NCI-H69 (cell line): ENCODE results near the gene SLC45A3.

ENCODE experiments used
- DNase-seq: peaks from one replicate; lab custom pipeline; 2025; lab: John Stamatoyannopoulos, UW

SLC45A3 gene

DNA sequence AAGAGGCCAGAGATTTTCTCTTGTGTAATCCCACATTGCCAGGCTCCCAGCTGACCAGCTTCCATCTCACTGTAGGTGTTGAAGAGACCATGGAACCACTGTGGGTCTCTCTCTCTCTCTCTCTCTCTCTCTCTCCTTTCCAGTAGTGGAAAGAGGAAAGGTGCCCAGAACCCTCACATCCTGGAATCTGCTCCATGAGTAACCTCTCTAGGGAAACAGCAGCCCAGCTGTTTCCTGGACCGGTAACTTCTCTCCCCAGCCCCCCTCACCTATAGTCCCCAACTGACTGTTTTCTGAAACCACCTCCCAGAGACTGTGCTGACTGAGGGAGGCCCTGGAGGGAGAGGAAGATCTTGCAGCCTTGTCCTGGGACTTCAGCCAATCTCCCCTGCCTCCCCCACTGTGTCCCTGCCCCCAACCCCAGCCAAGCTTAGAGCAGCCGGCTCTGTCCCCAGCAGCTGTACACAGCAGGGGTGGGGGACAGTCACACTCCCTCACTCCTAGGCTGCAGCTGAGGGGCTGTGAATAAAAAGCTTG lies 20.6 kb upstream of the SLC45A3 start:
- peak; percentile 70 for DNase-seq

DNA sequence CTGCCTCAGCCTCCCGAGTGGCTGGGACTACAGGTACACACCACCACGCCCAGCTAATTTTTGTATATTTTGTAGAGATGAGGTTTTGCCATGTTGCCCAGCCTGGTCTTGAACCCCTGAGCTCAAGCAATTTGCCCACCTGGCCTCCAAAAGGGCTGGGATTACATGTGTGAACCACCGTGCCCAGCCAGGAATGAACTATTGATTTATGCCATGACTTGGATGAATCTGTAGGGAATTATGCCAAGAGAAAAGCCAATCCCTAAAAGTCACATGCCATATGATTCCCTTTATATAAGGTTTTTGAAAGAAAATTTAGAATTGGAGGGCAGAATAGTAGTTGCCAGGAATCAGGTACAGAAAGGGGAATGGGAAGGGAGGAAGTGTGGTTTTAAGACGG lies 19.1 kb upstream of the SLC45A3 start:
- no peak for DNase-seq

DNA sequence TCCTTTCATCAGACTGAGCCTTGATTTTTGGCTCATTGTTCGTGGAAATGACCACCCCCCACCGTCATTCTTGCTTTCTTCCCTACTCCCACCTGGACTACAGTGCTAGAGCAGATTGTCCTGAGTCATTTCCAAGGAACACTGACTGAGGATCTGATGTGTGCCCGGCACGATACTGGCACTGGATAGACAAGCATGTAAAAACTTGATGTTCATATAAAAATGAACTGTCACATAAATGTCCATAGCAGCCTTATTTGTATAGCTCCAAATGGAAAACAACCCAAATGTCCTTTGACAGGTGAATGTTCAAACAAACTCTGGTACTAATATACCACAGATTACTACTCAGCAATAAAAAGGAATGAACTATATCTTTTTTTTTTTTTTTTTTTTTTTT lies 18.6 kb upstream of the SLC45A3 start:
- DNase-seq = no peak

DNA sequence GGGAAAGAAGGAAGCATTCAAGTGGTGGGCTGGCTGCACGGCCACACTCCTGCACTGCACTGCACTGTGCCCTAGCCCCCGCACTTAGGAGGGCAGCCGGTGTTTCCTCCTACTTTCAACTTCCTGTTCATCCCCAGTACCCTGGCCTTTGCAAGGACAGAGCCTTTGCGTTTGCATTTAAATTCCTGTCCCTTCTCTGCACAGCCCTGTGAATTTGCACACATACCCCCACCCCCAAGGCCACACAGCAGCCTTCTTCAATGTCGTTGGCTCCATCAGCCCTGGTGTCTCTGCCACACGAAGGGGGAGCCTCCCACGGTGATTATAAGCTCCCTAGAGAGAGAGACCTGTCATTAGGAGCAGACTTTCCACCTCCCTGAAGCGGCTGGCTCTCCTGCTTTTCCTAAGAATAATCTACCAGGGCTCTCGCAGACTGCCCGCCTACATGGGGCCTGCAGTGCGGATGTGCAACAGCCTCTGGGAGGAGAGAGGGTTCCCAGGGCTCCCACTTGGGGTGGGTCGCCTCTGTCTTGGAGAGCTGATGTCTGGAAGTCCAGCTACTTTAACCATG lies 13.2 kb upstream of the SLC45A3 start:
- peak; percentile 76 for DNase-seq

DNA sequence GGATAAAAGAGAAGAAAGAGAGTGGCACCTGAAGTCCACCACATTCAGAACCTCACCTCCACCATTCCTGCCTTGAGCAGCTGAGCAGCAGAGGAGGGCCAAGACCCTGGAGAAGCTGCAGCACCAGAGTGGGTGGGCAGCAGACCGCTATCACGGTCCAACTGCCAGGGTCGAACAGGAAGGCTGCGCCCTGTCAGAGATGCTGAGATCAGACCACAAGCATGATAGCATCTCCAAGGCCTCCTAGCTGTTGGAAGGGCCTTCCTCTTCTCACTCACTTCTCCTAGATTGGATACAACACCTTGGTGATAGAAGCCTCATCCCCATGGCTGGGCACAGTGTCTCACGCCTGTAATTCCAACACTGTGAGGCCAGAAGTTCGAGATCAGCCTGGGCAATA lies 12.1 kb upstream of the SLC45A3 start:
- DNase-seq = no peak

DNA sequence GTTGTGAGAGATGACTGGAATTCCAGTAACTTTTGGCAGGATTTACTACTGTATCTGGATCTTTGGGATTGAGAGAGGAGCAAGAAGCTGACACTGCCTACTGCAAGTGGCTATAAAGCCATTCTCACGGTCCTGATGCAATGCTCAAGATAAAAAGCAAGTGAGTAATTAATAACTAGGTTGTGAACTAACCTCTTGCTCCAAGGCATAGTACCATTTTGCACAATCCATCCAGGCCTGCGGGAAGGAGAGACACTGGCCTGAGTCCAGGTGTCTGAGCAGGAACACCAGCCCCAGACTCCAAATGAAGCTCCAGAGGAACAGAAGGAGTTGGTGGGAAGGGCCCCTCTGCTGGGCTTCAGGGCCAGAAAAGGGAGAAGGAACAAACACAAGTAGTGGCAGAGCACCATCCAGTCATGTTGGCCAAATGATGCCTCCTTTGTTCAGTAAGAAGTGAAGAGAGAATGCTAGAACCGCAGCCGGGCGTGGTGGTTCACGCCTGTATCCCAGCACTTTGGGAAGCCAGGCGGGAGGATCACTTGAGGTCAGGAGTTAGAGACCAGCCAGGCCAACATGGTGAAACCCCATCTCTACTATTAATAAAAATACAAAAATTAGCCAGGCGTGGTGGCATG lies 9.9 kb upstream of the SLC45A3 start:
- no peak for DNase-seq

DNA sequence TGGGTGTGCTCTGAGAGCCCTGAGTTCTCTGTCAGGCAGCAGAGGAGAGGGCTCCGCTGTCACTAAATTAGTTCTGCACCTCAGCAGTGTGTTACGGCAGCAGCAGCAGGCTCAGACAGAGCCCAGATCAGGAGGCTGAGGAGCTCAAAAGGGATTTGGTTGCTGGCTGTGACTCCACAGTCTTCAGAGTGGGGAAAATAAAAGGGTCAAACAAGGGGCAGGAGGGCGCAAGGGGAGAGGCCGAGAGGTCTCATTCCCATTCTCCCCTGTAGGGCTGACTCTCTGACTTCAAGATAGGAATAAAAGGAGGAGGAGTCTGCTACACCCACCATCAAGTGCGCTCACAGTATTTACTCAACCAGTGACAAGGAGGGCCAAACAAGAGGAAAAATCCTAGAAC lies 9.2 kb upstream of the SLC45A3 start:
- DNase-seq = no peak

DNA sequence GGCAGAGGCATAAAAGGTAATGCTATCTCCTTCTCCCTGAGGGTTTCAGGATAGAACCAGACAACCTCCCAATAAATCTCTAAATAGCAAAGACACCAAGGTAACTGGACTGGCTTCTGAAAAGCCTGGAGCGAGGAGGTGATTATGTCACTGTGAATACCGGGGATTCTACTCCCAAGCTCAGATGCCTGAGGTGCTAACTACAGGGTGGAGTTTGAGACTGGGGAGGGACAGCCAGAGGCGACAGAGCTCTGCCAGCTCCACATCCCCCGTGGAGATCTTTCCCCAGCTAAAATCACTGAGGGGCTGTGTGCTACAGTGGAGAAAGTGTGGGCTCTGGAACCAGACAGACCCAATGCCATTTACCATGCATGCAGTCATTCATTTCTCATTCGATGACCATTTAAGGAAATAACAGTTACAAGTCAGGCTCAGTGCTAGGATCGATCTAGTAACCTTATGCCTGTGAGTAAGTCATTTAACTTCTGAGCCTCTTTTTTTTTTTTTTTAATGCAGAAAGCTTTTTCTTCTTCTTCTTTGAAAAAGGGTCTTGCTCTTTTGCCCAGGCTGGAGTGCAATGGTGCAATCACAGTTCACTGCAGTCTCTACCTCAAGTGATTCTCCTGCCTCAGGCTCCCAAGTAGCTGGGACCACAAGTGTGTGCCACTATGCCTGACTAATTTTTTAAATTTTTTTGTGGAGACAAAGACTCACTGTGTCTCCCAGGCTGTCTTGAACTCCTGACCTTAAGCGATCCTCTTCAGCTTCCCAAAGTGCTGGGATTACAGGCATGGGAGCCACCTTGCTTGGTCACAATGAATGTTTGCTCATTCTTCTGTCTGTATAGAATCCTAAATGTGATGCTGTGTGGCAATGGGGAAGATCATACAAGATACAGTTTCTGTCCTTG lies 8.1 kb upstream of the SLC45A3 start:
- DNase-seq = no peak

DNA sequence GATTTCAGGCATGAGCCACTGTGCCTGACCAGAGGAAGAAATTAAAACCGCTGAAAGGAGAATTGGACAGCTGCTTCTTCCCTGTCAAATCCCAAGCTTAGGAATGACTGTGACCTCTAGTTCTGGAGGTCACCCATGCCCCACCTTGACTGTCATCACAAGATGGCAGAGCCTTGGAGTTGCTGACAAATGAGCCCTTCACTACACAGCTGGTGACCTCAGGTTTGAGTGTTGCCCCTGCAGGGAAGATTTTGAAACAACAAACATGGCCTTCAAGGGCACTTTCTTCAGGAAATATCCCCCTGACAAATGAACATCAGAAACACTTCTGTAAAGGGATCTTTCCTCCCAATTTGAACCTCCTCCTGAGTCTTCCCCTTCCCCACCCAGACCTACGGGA lies 6.9 kb upstream of the SLC45A3 start:
- DNase-seq = no peak

DNA sequence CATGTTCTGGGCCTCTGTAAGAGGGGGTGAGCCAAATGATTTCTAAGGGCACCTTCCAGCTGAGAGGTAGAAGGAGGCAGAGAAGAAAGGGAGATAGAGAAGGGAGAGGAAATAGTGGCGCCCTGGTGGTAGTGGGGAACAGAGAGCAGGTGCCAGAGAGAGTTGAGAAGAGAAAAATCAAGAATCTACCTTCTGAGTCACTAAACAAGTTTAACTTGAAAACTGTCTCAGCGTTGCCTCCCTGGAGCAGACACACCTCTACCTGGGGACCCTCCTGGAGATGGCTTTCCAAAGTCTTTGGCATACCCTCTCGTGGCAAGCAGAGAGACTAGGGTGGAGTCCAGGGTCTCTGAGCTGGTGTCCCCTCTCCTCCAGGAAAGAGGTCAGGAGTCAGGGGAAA lies 1.1 kb upstream of the SLC45A3 start:
- DNase-seq = no peak

DNA sequence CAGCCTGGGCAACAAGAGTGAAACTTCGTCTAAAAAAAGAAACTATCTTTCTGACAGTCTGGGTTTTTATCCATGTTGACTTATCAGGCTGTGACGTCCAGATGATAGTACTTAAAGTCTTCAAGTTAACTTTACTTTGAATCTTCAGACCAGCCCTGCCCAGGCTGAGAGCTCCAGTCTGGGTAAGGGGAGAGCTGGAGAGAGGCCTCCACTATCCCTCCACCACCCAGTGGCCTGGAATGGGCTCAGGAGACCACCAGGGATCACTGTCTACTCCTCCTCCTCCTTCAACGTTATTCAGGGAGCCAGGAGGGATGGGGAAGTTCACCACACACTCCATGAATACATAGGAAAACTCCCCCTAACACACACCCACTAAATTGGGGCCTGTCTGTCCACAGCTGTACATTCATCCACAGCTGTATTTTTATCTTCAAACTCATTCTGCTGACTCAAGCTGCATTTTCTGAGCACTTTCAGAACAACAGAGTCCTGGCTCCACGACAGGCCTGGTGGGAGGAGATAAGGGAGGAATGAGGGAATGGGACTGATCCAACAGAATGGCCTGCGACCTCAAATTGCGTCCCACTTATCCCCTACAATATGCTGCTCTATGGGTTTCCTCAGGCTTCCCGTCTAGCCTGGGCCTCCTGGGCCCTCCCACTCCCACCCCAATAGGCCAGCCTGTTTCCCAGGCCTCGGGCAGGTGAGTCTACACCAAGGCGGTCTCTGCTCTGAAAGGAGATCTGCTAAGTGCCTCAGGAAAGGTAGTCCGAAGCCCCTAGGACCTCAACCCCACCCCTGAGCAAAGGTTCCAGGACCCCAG lies 1.8 kb downstream of the SLC45A3 start:
- no peak for DNase-seq

DNA sequence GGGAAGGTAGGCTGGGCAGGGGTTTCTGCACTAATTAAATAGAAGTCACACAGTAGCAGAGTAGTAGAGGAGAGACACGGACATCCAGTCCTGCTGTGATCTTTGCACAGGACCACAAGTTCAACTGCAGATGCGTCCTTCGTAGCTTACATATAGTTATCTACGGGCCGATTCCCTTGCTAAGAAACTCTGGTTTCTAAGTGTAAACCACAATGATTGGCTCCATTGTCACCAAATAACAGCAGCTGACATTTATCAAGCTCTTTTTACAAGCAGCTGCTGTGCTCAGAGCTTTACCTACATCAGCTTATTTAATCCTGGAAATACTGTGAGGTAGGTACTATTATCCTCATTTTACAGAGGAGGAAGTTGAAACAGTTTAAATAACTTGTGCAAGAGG lies 3.1 kb downstream of the SLC45A3 start:
- no peak for DNase-seq

DNA sequence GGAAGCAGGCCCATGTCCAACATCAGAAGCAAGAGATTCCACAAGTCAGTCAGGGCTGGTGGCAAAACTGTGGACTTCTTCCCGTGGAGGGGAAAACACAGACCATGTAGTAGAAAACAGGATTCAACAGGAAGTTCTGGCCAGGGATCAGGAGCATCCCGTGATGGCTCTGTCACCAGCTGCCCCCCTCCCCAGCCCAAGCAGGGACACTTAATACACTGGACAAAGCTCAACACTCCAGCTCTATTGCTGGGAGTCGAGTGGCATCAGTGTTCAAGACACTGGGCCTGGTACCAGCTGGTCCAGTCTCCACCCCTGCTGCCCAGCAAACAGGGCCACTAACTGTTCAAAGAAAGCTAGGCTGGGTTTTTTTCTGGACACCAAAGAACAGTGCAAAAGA lies 3.7 kb downstream of the SLC45A3 start:
- no peak for DNase-seq

DNA sequence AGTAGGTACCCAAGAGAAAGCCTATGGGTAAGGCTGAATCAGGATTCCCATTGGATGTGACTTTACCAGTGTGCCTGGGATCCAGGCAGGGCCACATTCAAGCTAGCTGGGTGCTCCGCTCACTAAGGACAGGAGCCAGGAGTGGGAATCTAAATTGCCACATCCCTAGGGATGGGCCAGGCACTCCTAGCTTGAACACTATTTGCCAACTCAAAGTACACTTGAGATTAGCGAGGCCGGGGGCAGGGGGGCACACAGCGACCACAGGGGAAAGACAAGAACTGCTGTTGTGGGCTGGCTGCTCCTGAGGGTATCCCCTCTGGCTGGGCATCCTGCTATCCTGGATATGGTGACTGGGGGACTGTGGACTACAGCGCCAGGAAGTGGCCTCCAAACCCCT lies 4.3 kb downstream of the SLC45A3 start:
- DNase-seq = no peak

DNA sequence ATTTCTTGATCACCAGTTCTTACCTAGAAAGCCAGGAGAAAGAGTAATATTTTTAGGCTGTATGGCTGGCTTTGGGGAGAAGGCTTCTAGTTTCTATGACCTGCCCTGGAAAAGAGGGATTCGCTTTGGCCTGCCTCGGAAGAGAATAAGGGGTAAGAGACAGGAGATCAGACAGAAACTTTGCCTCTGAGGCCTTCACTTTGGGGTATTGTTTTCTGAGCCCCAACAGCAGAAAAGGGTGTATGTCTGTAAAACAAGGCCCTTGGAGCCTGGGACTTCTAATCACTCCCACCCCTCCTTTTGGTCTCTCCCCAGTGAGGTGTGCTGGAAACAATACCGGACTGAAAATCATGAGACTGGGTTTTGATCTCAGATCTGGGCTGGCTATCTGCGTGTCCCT lies 5.1 kb downstream of the SLC45A3 start:
- no peak for DNase-seq

DNA sequence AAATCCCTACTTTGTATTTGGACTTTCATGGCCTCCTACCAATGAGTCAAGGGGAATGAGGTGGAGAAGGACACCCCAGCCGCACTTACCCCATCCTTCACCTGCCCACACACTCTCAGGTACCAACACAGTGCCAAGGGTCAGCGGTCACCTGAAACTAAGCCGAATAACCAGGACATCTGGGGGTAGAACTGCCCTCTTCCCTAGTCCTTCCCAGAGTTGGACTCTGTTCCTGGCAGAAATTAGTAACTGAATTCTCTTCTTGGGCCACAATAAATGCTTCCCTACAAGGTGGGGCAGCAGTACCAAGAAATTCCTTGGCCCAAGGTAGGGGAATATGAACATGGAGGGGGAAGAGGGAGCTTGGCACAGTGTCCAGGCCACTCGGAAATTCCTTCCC lies 7.3 kb downstream of the SLC45A3 start:
- DNase-seq = no peak

DNA sequence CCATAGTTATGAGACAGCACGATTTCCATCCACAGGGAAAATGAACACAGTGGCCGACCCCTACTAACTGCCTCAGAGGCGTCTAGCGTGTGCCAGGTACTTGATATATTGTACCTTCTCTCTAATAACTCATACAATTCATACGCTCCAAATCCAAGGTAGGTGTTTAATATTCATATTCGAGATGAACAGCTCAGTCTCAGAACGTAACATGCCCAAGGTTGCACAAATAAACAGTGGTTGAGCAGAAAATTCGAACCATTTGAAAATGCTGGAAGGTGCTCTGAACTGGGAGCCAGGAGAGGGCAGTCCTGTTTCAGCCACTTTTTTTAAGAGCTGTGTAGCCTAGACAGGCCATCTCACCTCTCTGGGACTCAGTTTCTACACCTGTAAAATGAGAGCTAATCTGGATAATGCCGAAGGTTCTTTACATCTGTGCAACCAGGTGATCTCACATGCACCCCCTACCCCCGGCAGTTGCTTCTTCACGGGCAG lies 7.9 kb downstream of the SLC45A3 start:
- no peak for DNase-seq

DNA sequence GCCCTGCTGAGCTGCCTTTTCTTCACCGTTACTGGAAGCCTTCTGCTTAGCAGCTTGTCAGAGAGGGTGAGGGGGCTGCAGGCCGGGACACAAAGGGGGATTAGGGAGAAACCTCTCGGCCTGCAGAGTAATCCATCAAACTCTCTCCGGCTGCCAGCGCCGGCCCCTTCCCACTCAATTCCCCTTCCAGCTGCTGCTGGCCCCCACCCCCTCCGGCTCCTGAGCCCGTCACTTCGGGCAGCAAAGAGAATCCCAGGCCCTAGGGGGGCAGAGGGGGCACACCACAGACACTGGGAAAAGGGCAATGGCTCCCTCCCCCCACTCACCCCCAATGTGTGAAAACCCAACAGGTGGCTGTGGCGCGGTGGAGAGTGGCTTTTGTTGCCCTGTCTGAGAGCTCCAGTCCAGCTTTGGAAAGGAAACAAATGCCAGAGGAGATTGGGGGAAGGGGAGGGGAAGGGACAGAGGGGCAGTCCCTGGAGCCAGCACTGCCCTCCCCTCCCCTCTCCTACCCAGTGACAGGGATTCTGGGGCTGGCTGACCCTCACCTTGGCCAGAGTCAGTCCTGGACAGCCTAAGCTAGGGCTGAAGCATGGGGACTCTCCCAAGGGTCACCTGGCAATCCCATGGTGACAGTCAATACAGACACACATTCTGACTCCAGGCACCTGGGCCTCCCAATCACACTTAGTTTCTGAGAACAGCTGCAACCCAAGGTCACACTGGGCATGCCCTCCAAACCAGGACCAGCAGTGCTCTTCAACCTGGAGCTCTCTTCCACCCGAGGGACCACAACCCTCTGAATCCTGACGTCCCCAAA lies 9.5 kb downstream of the SLC45A3 start:
- no peak for DNase-seq

DNA sequence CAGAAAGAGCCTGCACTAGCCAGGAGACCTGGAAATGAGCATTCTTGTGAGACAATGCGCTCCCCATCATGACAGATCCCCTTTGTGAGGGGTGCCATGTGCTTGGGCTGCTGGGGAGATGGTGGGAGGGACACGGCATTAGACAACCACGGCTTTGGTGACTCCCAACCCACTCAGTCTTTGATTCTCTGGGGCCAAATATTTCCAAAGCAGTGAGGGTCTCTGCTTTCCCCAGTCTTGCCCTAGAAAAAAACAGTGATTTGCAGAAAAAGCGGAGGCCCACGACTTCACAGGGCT lies 10.2 kb downstream of the SLC45A3 start:
- no peak for DNase-seq

DNA sequence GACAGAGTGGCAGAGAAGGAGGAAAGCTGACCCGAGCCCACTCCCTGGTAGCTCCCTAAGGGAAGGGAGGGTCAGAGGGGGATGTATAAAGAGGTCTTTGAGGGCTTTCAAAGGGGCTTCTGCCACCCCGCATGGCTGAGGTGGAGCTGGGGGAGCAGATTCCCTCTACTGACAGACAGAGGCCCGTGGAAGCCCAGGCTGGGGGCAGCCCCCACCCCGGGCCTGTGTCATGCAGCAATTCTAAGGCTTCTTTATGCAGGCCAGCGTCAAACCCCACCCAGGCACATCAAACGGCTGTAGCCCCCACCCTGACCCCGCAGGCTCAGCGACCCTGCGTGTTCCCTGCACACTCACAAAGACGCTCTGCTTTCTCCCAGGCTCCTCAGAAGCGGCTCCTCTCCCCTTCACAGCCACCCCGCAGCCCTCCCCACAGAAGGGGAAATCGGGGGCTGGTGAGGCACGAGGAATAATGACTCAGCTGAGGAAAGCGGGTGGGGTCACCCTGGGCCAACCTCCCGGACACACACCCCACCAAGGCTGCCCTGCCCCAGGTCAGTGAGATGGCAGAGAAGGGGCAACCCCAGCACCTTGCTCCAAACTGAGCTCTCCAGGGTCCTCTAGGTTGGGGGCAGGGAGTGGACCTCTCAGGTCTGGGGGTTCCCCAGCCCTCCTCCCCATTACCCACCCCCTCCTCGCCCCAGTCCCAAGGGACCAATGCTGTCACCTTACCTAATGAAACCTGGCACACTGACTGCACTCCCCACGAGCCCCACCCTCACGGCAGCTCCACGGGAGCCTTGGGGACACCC lies 10.8 kb downstream of the SLC45A3 start:
- no peak for DNase-seq

DNA sequence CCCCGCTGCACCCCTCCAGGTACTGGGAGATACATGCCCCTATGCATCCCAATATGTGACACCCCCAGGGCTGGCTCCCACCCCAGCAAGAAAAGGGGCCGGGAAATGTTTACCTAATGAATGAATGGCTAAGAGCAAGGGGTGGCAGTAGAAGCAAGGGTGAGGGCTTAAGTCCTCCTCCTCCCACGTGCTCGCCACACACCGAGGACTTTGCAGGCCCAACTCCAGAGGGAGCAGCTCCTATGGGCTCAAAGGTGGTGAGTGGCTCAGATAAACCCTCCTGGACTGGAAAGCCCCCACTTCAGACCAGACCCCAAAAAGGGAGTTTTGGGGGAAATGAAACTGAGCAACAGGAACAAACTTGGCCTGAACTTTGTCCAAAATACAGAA lies 11.4 kb downstream of the SLC45A3 start:
- DNase-seq = no peak
